Stimulated activated naive CD8-positive, alpha-beta T cell treated with anti-CD3 and anti-CD28 coated beads, Interleukin-15, amount 100 ng/mL, for 72 hours (primary cell): ENCODE data around the gene PARP16.

Experiments
- ATAC-seq: fragments of 150-1000 bp; cut with Tn5 transposase; 2 replicates; pipeline ENCODE4 v1.10.0; 2021; ENCODE audit warnings: mild to moderate bottlenecking, moderate library complexity
- DNase-seq, 2 donors: peaks; one replicate each; pipeline ENCODE4 v3.0.0; 2021 to 2022
- H3K27ac Mint-ChIP-seq, 2 donors: one replicate each; pipeline ENCODE4 v1.8.0; 2022; ENCODE audit warnings: mild to moderate bottlenecking in 2 of 2, mixed read lengths in 2 of 2, moderate library complexity in 2 of 2
- H3K27me3 Mint-ChIP-seq: one replicate; pipeline ENCODE4 v1.8.0; 2022; ENCODE audit warnings: mixed read lengths
- H3K4me1 Mint-ChIP-seq: one replicate; pipeline ENCODE4 v1.8.0; 2022; ENCODE audit warnings: mild to moderate bottlenecking, mixed read lengths
- H3K4me3 Mint-ChIP-seq, 2 donors: one replicate each; pipeline ENCODE4 v1.8.0; 2022; ENCODE audit warnings: mild to moderate bottlenecking in 2 of 2, mixed read lengths in 2 of 2, moderate library complexity in 1 of 2
- H3K9me3 Mint-ChIP-seq, 2 donors: one replicate each; pipeline ENCODE4 v1.8.0; 2022; ENCODE audit warnings: mixed read lengths in 2 of 2

Gene PARP16

DNA sequence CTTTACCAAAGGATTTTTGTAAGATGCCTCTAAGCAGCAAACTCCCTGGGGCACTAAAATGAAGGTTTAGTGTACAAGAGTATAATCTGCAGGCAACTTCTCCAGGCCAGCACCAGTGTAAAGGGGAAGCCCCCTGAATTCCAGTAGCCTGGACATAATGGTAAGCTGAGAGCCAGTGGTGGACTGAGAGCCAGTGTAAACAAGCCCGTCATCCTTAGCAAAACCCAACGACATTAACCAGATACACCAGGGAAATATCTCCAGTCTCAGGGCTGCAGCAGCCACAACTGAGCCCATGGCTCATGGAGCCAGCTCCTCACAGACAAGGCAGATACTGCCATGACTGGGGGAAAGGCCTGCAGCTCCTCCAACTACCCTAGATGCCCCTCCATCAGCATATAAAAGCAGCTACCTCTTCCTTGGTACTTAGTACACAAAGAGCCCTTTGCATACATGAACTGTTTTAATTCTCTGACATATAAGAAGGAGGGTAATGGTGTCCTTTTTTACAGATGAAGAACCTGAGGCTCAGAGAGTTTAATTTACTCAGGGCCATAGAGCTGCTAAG, 21.7 kb downstream of the PARP16 start:
- Mint-ChIP-seq H3K27ac (no peak overlapping the region), H3K27me3 (no peaks in the 10 kb centered on the region), H3K4me3 (no peak overlapping the region), H3K9me3 (no peaks in the 10 kb centered on the region), H3K4me1 (no peaks in the 10 kb centered on the region)
- no peak for DNase-seq
- no peak for ATAC-seq

DNA sequence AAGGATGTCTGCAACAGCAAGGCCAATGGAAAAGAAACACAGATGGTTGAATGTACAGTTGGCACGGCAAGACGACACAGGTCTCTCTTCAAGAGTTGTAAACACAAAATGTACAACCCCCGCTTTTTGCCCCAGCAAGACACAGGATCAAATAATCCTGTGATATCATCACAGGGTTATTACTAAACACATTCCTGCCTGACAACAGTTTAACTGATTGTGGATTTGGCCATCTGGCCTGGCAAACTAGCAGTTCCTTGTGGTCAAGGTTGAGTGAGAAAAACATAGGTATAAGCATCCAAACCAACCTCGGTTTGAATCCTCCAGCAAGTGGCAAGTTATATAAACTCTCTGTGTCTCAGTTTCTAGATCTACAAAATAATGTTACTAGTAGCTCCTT, 23.4 kb downstream of the PARP16 start:
- Mint-ChIP-seq H3K4me3 (no peak overlapping the region), H3K4me1 (no peaks in the 10 kb centered on the region), H3K9me3 (no peaks in the 10 kb centered on the region), H3K27ac (no peak overlapping the region), H3K27me3 (no peaks in the 10 kb centered on the region)
- no peak for DNase-seq
- ATAC-seq = no peak

DNA sequence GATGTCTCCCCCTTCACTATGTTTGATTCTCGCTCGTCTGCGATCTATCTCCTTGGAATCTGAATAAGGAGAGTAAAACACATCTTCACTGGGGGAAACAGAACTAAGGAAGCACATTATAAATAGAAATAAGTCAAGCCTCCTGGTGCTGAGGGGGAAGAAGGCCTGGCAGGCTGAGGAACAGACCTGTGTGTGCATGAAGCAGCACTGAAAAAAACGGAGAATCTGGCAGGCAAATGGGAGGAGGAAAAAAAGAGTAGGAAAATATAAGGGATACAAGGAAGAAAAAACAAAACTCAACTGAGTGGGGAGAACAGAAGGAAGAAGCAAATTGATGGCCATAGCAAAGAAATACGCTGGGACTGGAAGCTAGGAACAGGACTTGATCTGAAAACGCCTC, 25.7 kb downstream of the PARP16 start:
- no peaks in the 10 kb centered on the region for H3K9me3 Mint-ChIP-seq
- ATAC-seq = no peak
- no peaks in the 10 kb centered on the region for H3K4me1 Mint-ChIP-seq
- no peak overlapping the region for H3K4me3 Mint-ChIP-seq
- H3K27me3 Mint-ChIP-seq = no peaks in the 10 kb centered on the region
- DNase-seq = no peak
- H3K27ac Mint-ChIP-seq = peak overlapping the region in 1 of 2 donors; percentile 2

DNA sequence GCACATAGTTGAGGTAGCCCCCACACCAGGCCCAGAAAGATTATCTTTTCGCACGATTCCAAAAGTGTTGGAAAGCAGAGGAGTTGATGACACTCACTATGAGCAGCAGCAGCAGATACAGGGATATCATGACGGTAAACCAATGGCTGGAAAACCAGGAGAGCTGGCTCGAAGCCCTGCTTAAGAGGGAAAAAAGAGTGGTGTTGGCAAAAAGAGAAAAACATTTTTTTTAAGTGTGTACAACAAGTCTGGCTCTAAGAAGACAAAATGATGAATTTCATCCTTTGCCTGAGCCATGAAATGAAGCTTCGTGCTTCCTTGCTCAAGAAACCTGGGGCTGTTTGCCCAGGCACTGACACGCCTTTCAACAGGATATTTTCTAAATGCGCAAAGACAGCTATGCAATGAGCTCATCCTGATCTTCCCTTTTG, 27.3 kb downstream of the PARP16 start:
- no peaks in the 10 kb centered on the region for H3K27me3 Mint-ChIP-seq
- H3K27ac Mint-ChIP-seq = no peak overlapping the region
- no peaks in the 10 kb centered on the region for H3K4me1 Mint-ChIP-seq
- ATAC-seq (no peak), DNase-seq (no peak)
- H3K4me3 Mint-ChIP-seq = no peak overlapping the region
- no peaks in the 10 kb centered on the region for H3K9me3 Mint-ChIP-seq

DNA sequence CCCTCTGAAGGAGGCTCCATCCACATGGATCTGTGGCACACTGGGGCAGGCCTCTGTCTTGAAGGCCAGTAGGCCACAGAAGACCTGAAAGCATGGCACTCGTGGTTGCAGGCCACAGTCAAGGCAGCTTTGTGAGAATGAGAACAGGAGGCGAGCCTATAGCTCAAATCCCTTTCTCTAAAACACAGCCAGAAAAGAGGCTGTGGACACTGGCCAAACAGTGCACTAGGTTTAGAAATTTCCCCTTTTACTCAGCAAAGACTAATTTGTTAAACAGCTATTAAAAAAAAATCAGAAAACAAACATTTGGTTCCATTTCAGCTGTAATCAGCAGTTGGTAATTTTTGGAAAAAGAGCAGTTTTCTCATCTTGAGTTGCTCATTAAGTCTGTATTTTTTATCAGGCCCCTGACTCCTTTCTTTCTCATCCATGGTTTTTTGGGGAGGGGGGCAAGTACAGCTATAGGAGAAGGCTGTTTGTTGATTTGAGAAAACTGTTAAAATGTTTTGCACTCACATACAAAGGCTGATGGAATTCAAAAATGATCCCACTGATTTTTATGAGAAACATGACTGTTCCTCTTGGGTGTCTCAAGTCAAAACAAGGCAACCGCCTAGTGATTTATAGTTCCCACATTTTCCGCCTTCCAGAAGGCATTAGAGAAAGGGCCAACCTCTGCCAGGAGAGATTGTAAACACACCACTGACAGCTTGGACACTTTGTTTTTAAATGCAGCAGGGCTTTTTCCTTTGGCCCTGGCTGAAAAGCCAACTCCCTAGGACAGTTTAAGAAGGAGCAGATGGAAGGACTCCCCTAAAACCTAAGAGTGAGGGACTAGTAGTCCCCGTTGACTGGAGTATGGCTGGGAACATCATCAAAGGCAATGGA, 28.1 kb downstream of the PARP16 start:
- no peak for DNase-seq
- no peak overlapping the region for H3K27ac Mint-ChIP-seq
- H3K4me3 Mint-ChIP-seq = no peak overlapping the region
- H3K9me3 Mint-ChIP-seq = no peaks in the 10 kb centered on the region
- ATAC-seq = no peak
- H3K4me1 Mint-ChIP-seq = no peaks in the 10 kb centered on the region
- H3K27me3 Mint-ChIP-seq = no peaks in the 10 kb centered on the region

DNA sequence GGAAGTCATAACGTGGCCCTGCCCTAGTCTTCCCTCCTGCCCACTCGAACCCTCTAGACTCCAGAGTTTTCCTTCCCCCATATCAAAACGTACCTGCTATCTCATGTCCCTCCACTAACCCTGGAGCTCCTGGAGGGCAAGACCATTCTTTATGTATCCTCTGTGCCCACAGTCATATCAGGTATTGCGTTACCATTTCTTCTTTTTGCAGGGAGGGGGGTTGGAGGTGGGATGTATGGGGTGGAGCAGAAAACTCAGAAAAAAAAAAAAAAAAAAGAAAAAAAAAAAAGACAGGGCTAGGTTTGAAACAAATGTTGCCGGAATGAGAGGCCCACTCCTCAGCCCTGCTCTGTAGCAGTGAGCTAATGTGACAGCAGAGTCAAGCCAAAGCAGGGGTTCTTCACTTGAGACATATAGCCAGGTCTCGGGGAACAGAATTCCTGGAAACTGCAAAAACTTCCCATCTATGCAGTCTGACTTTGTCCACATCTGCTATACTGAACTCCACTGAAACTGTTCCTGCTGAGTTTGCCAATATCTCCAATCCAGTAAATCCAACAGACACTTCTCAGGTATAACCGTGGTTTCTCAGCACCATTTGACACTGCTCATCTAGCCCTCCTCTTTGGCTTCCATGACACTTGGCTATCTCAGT, 31.1 kb downstream of the PARP16 start:
- Mint-ChIP-seq H3K9me3 (no peaks in the 10 kb centered on the region), H3K27me3 (no peaks in the 10 kb centered on the region), H3K27ac (no peak overlapping the region), H3K4me1 (peaks cover 3% of the 10 kb centered on the region), H3K4me3 (no peak overlapping the region)
- ATAC-seq (no peak), DNase-seq (no peak)

DNA sequence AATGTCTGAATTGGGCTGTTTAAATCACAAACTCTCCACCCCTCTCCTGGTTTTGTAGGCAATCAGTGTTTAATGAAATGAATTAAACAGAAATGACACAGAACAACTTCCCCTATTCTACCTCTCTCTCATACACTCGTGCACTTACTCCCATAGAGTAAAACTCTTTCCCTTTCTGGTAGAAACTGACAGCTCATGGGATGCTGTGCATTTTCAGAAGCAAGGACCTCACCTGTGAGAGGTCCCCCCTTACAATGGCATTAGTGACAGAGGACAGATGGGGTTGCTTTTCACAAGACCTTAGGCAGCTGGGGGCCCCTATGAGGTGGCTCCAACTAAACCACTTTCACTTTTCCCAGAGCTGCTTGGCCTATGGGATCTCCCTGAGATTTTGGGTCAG, 31.9 kb downstream of the PARP16 start:
- Mint-ChIP-seq H3K9me3 (no peaks in the 10 kb centered on the region), H3K27ac (no peak overlapping the region), H3K27me3 (no peaks in the 10 kb centered on the region), H3K4me1 (peaks cover 11% of the 10 kb centered on the region), H3K4me3 (no peak overlapping the region)
- no peak for DNase-seq
- ATAC-seq = no peak

DNA sequence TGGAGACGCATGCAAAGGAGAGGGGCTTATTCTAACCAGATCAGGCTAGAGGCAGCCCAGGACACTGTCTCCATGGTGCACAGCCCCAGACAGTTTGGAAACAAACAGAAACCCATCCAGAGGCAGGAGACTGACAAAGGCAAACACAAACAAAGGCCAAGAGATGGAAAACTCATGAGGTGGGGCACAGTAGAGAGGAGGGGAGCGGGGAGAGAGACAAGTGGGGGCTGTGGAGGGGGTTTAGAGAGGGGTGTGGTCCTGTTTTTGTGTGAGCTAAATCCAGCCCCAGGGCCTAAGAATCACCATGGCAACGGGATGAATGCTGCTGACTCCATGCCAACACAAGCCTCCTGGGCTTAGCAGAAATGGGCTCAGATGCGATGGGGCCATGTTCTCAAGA, 32.3 kb downstream of the PARP16 start:
- no peaks in the 10 kb centered on the region for H3K9me3 Mint-ChIP-seq
- H3K27me3 Mint-ChIP-seq = no peaks in the 10 kb centered on the region
- H3K4me3 Mint-ChIP-seq = no peak overlapping the region
- DNase-seq = no peak
- H3K27ac Mint-ChIP-seq = no peak overlapping the region
- peaks cover 15% of the 10 kb centered on the region for H3K4me1 Mint-ChIP-seq
- no peak for ATAC-seq

DNA sequence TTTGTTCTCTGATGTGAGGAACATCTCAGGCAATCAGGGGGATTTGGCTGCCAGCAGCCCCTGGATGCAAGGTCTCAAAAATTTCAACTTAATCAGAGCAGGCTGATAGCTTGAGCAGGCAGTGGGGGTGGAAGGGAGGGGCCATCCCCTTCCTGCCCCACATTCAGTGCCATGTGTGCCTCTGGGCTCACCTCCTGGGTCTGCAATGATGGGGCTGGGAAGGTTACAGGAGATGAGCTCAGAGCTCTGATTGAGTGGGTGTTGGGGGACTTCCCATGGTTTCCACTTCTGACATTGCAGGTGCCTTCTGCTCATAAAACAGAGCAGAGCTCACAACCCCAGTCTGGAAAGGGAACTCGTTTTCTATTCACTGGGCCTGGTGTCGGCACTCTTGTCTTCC, 37.0 kb downstream of the PARP16 start:
- DNase-seq (peak; percentile 65 to 86), ATAC-seq (peak; percentile 99)
- Mint-ChIP-seq H3K27ac (peak overlapping the region; percentile 77 to 89), H3K9me3 (no peaks in the 10 kb centered on the region), H3K4me1 (peaks cover 35% of the 10 kb centered on the region), H3K4me3 (peak overlapping the region; percentile 64 to 67), H3K27me3 (no peaks in the 10 kb centered on the region)

DNA sequence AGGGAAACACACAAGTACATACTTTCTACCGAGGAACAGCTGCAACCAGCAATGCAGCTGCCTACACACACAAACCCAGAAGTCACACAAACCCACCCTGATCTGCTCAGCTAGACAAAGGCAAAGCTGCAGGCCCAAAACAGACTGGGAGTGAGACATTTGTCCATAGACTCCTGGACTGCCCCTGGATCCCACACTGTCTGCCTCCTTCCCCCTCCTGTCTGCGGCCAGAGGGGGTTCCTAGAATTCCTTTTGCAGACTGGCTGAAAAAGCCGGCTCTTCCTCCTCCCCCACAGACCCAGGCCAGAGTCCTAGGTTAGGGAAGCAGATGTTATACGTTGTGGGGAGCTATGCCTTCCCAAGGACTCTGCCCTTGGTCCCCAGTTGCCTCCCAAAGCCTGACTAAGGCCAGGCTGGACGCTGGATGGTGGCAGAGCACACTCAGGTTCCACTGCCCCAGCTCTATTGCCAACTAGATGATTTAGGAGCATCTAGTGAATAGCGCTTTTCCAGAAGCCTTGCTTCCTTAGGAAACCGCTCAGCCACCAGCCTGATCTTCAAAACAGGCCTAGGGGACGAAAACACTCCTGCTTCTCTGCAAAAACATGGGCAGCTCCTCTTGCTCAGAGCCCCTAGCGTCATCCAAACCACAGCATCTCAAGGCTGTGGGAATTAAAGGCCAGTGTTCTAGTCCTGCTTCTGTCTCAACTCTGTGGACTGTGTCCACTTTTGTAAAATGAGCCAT, 38.0 kb downstream of the PARP16 start:
- no peak for DNase-seq
- Mint-ChIP-seq H3K27me3 (no peaks in the 10 kb centered on the region), H3K27ac (peak overlapping the region; percentile 77 to 89)

DNA sequence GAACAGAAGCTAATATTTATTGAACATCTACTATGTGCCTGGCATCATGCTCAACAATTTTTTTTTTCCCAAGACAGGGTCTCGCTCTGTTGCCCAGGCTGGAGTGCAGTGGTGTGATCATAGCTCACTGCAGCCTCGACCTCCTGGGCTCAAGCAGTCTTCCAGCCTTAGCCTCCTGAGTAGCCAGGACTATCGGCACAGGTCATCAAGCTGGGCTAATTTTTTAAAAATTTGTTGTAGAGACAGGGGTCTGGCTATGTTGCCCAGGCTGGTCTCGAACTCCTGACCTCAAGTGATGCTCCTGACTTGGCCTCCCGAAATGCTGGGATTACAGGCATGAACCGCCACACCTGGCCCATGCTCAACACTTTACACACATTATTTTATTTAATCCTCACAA, 39.7 kb downstream of the PARP16 start:
- Mint-ChIP-seq H3K27ac (no peak overlapping the region), H3K4me1 (peaks cover 36% of the 10 kb centered on the region), H3K27me3 (no peaks in the 10 kb centered on the region), H3K9me3 (no peaks in the 10 kb centered on the region), H3K4me3 (no peak overlapping the region)
- no peak for ATAC-seq
- no peak for DNase-seq

More for the DNA sequence above, 38.0 kb downstream of the PARP16 start:
- peaks cover 36% of the 10 kb centered on the region for H3K4me1 Mint-ChIP-seq
- no peak overlapping the region for H3K4me3 Mint-ChIP-seq
- H3K9me3 Mint-ChIP-seq = no peaks in the 10 kb centered on the region
- ATAC-seq = no peak

DNA sequence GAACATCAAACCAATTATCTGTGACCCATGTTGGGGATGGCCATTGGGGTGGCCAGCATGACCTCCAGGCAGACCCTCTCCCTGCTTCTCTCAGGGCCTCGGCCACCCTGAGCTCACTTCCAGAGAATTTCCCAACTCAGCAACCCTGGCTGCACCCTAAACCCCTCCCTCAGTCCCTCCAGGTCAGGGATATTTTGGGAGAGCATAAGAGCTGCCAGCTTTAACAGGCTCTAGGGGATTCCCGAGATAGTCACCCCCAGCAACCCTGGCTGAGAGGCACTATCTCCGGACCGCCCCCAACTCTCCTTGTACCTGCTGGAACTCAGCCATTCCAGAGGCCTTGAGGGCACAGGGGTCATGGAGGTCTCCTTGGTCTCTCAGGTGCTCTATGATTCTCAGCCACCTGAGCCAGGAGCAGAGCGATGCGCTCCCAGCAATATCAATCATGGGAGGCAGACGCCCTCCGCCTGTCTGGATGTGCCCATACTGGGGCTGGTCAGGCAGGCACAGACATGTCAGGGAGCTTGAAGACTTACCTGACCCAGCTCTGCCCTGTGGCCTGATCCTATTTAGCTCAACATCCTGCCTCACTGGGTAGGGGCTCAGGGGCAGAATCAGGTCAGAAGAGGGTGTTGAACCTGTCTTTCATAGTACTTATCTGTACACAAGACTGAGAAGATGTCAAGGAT, 40.5 kb downstream of the PARP16 start:
- no peaks in the 10 kb centered on the region for H3K9me3 Mint-ChIP-seq
- ATAC-seq (no peak), DNase-seq (no peak)
- H3K4me1 Mint-ChIP-seq = peaks cover 36% of the 10 kb centered on the region
- no peaks in the 10 kb centered on the region for H3K27me3 Mint-ChIP-seq
- no peak overlapping the region for H3K4me3 Mint-ChIP-seq
- no peak overlapping the region for H3K27ac Mint-ChIP-seq

DNA sequence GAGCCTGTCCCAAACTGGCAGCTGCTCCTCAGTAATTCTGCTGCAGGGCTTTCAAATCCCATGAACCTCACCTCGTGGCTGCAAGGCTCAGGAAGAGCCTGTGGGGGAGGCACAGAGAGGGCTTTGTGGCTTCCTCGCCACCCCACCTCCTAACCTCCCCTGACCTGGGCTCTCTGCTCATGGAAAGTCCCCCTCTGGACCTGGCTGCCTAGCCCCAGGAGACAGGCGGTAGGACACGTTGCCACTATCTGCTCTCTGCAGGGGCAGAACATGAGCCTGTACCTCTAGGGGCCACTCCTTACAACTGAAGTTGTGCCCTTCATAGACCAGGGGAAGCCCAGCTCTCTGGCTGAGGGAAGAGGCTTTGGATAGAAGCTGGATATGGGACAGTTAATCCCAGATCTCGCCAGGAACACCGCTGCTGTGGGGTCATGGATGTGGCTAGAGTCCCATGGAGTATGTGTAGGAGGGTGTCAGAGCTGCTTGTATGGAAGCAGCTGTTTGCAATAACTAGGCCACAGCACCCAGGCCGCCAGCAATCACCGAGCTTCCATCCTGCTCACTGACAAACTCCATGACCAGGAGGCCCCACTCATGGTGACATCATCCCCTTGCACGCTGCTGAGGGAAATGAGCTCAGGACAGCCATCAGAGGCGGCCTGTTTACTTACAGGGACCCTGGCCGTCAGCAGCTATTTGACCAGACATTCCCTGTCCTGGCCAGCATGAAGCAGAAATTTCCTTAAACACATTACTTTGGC, 41.4 kb downstream of the PARP16 start:
- Mint-ChIP-seq H3K4me1 (peaks cover 30% of the 10 kb centered on the region), H3K9me3 (no peaks in the 10 kb centered on the region), H3K4me3 (no peak overlapping the region), H3K27ac (peak overlapping the region in 1 of 2 donors; percentile 57), H3K27me3 (no peaks in the 10 kb centered on the region)
- ATAC-seq (no peak), DNase-seq (no peak)

DNA sequence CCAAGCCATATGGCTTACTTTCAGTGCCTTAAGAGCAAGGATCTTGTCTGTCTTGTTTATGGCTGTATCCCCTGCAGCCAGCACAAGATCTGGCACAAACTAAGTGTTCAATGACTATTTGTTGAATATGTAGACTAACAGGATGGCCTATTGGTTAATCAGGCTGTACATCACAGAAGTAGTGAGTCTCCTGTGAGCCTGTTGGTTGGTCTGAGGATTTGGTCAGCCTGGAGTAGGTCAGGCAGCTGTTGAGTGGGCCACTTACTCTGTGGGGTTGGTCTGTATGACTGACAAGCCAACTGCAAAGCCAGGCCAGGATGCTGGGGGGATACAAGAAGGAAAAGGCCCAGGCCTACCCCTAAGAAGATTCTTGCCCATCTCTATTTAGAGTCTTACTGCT, 42.0 kb downstream of the PARP16 start:
- ATAC-seq (no peak), DNase-seq (no peak)
- Mint-ChIP-seq H3K4me1 (peaks cover 23% of the 10 kb centered on the region), H3K4me3 (no peak overlapping the region), H3K27me3 (no peaks in the 10 kb centered on the region), H3K27ac (peak overlapping the region in 1 of 2 donors; percentile 57), H3K9me3 (no peaks in the 10 kb centered on the region)
